ENCODE results near the gene HDAC2. TPM values are rescaled to one million over a fixed set of nuclear protein-coding genes. Genes with fewer than 3 reads are reported as not detected.
A peak's percentile ranks its signal among the peaks of the same experiment; 100 is the strongest.

HDAC2 gene
- total and polyA plus RNA-seq, 2 of the 13 experiments (the other 11 are each of a cell fraction or from before 2014, with no cell fraction given): 99.6 to 114 TPM

- Histone ChIP-seq H3K27me3 (ENCODE audit: control insufficient read depth in 1 of 2, insufficient read depth in 2 of 2, low read length in 2 of 2) (peaks cover 0 to 9% of the 10 kb centered on the region in 2 experiments; a peak in 3 of 5 replicates), H3K36me3 (replicated peaks in 1 of 2; ENCODE audit: control insufficient read depth in 1 of 2, insufficient read depth in 2 of 2, low read length in 2 of 2) (no peaks in the 10 kb centered on the region), H3K79me2 (ENCODE audit: insufficient read depth, low read length) (no peaks in the 10 kb centered on the region), H3K9me3 (ENCODE audit: low read length) (no peaks in the 10 kb centered on the region), H3K9ac (ENCODE audit: insufficient read depth, low read depth, low read length) (no peak overlapping the region), H3K4me1 (ENCODE audit: insufficient read depth, low read length) (peaks cover 24% of the 10 kb centered on the region), H3K4me3 (replicated peaks in 1 of 3; ENCODE audit: insufficient read depth in 1 of 3, low read depth in 2 of 3, low read length in 3 of 3) (peak overlapping the region in 2 of 3 experiments; percentile 13 to 51; a peak in 1 of 6 replicates), H4K20me1 (ENCODE audit: insufficient read depth, low read length) (no peaks in the 10 kb centered on the region), H2AFZ (ENCODE audit: low read length) (peak overlapping the region; percentile 92), H3K4me2 (ENCODE audit: low read depth, low read length) (peak overlapping the region; percentile 73), H3K27ac (ENCODE audit: extremely low read length, insufficient read depth, low read length) (no peak overlapping the region)
- FAIRE-seq (peak; percentile 4), ATAC-seq (peak; percentile 87), DNase-seq (ENCODE audit: low spot score) (peak; percentile 45)
- POLR2A ChIA-PET: no interaction called here
- WGBS (ENCODE audit: low lambda C conversion rate): 0% methylated on average over 7 of the region's 9 CpGs
- BruUV-seq (replicated peaks): no TSS peak
- CTCF ChIA-PET (ENCODE audit: low intra/inter-chr PET ratio, low total read pairs): no interaction called here
- in situ Hi-C loops (cut with HindIII; ENCODE audit: extremely low pct_ligation_motif_present, low pct_unique_long_range_greater_than_20kb): loop anchor here (10.0 to 25.0 kb wide), 2 partner anchors 1019 to 1566 kb away; partner anchors contain the start of gene RFPL4B
- intact Hi-C loops (cut with micrococcal nuclease; ENCODE audit: unreplicated experiment): no loop called here
- TF ChIP-seq TBP (CRISPR knock-in tag; IDR thresholded peaks at IDR 0.05) (no peak), ZMYM4 (CRISPR knock-in tag; IDR thresholded peaks at IDR 0.05) (0 out of 2 replicates have a peak, but pooled peaks have one; percentile 24), RXRB (CRISPR knock-in tag; IDR thresholded peaks at IDR 0.05; ENCODE audit: borderline replicate concordance) (no peak), PATZ1 (CRISPR knock-in tag; IDR thresholded peaks at IDR 0.05) (no peak), ZNF460 (CRISPR knock-in tag; IDR thresholded peaks at IDR 0.05; ENCODE audit: borderline replicate concordance) (no peak), CAMTA2 (CRISPR knock-in tag; IDR thresholded peaks at IDR 0.05; ENCODE audit: borderline replicate concordance) (no peak), ARID4A (CRISPR knock-in tag; IDR thresholded peaks at IDR 0.05; ENCODE audit: borderline replicate concordance) (no peak), SOX5 (CRISPR knock-in tag; IDR thresholded peaks at IDR 0.05; ENCODE audit: borderline replicate concordance) (peak; percentile 49; the same call in 1 of the 2 replicates), ZNF839 (CRISPR knock-in tag; IDR thresholded peaks at IDR 0.05; ENCODE audit: borderline replicate concordance) (no peak), PLRG1 (conservative IDR thresholded peaks at IDR 0.05) (no peak), ZBTB14 (CRISPR knock-in tag; IDR thresholded peaks at IDR 0.05) (no peak), MLXIP (CRISPR knock-in tag; IDR thresholded peaks at IDR 0.05; ENCODE audit: borderline replicate concordance) (no peak), ARNT (IDR thresholded peaks at IDR 0.05) (no peak)
Observed at GRCh38 chr6:113903666-113904330, 67.2 kb downstream of the HDAC2 start.
